HG03139 (cell line): ENCODE measurements around the gene NTM.

Source experiments
- ATAC-seq: cut with Tn5 transposase; IDR thresholded peaks from one replicate; pipeline ENCODE4 v1.9.1; 2021; ENCODE audit not compliant: unreplicated experiment

Gene NTM

DNA sequence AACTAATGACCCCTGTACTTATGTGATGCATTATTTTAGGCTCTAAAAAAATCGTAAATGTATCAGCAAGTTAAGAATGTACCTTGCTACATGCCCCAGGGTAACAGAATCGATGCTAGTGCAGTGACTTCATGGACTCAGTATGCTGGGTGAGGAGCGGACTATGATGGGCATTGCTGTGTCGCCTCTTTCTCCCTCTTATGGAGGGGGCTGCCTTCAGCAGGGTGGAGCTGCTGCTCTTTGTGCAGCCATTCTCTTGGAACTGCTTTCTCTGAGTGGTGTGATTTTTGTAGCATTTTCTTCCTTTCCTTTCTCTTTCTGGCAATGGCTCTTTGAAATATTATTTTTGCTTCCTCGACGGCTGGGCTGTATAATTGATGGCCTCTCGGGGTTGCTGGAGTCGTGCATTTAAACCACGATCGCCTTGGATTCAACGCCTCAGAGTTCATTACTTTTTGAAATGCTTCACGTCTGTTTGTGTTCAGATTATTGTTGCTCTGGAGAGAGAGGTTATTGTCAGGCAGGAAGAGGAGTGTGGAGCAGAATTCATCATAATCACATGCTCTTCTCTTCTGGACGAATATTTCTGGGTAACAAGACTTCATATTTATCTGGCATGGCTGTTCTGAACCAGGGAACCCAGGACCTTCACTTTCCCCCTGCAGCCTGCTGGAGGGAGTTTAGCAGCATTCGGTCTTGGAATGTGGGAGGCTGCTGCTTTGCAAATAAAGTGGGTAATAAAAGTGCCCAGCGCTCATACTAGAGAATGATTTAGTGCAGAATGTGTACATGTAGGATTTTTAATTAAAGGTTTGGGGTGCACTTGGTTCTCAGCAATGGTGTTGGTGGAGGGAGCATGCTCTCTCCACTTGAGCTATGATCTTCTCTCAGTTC, 804.2 kb downstream of the NTM start:
- no peak for ATAC-seq

DNA sequence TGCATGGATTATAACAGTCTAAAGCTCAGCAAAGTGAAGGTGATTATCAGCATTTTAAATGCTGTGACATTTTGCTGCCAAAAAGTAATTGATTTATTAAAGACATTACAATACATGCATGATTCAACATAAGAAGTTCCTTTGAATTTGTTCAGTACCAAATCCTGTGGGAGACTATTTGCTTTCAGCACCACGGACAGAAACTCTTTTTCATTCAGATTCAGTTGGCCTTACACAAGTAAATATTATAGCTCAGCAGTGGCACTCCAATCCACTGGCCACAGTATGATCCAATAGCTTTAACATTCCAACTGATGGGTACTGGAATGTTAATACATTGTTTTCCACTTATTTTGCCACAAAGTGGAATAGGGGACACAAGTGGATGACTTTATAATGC, 806.7 kb downstream of the NTM start:
- ATAC-seq: no peak

DNA sequence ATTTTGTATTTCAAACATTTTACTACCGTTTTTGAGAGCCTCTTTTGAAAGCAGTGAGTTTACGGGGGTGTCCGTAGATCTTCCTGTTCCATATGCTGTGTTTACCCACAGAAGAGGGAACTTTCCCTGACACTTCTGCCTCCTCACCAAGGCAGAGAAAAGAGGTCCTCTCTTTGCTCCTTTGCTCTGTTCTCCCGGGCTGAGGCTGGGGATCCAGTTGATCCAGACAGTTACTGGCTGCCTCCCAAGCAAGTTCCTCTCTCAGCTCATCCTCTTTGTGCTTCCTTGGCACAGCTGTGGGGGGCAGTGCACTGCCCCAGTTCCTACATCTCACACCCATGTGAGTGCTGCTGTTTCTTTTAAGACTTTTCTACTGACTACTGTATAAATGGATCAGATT, 813.7 kb downstream of the NTM start:
- ATAC-seq: no peak

DNA sequence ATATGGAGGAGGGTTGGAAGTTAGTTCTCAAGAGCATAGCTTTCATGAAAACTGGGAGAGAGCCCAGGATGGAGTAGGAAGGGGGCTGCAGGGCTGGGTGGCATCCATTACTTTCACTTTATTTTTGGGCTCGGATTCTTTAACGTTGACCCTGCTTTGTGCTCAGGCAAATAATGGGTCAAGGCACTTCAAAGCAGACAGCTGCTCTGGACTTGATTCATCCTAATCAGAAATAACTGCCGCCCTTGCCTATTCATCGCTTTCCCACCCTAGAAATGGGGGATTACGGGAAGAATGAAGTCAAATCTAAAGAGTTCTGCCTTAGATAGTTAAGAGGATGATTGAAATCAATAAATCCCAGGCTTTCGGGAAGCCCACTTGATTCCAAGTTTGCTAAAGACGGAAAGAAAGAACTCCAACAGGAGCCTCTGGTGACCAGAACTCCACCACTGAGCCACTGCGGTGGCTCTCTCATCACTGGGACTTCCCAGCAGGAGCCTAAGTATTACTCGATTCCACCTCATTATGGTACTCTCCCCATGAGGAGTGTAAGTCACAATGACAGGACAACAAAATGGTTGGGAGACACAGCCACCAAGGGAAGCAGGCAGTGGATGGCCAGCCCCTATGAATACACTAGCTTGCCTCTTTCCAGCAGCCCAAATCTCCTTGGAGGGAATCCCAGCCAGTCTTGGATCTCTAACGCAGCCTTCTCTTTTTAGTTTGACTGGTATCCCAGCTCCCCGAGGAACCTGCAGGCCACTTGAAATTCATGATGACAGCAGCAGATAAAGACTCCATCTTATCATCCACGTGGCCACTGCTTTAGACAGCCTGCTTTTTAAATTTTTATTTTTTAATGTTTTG, 815.5 kb downstream of the NTM start:
- ATAC-seq: no peak

DNA sequence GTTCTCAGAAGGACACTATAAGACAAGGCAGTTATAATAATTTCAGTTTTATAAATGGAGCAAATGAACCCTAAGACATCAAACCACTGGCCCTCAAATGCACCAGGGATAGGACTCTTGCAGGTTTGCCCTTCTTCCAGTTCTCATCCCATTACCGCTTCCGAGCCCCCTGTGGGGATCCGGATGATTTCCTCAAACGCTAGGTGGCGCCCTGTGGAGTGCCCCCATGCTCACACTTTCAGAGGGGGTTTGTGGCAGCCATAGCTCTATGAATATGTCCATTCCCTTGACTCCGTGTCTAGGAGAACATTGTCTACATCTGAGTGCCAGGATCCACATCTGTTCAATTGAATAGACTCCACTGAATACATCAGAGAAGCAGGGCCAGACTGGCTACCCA, 816.3 kb downstream of the NTM start:
- no peak for ATAC-seq

DNA sequence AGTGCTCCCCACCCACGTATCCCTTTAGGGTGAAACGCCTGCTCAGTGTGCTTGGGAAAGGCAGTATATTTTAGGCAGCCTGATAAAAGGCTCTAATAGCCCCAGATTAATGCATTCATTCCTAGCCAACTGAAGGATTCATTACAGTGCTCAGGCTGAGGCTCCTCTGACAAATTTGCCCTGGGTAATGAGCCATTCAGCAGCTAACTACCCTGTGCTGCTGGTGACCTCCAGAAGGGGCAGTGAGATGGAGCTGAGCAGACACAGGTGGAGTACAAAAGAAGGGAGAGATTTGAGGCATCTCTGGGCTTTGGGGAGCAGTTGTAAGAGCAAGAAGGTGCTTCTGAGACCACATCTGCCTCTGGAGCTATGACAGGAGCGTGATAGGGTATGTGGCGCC, 817.0 kb downstream of the NTM start:
- ATAC-seq: no peak

DNA sequence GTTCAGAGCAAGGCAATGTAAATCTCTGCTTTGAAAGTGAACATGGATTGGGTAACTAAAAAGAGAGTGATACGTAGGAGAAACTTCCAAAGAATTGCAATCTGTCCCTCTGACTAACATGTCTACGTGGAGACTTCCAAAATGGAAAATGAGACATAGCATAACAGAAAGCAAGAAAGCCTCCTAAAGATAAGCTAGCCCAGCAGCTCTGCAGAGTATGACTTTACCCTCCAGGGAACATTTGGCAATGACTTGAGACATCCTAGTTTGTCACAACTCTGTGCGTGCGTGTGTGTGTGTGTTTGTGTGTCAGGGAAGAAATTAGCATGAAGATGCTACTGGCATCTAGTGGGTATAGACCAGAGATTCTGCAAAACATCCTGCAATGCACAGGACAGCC, 817.4 kb downstream of the NTM start:
- ATAC-seq: no peak

DNA sequence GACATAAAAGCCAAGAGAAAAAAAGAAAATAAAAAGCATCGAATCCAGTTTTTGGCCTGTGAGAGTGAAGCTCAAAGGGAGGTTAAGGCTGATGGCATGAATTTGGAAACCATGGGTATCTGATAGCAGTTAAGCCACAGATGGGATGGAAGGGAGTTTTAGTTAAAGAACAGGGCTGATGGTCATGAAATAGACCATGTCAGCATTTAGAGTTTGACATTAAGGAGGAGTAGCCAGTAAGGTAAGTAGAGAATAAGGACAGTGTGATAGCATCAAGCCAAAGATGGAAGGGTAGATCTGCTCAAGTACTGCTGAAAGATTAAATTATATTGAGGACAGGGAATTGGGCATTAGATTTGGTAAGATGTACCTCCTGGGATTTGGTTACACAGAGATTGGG, 826.5 kb downstream of the NTM start:
- ATAC-seq: no peak

DNA sequence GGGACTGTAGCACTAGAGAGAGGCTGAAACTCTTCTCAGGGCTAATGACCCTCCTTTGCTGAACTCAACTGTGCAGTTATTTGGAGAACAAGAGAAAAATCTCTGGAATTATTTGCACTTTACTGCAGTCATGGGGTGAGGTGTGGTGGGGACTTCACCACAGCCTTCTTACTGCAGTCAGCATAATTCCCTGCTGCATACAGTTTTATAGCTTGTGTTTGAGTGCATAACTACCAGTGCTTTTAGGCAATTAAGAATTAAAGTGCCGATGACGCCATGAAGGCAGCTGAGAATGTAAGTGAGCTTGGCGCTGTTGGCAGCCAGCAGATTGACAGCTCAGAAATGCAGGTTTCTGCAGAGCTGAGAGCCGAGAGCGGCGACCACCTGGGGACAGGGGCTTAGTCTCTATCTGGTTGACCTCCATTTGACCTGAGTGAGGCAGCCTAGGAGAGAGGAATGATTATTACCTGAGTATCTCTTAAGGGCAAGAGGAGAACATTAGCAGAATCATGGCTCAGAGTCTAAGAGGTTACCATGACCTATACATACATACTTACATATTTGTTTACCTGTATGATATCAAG, 830.0 kb downstream of the NTM start:
- ATAC-seq: no peak

DNA sequence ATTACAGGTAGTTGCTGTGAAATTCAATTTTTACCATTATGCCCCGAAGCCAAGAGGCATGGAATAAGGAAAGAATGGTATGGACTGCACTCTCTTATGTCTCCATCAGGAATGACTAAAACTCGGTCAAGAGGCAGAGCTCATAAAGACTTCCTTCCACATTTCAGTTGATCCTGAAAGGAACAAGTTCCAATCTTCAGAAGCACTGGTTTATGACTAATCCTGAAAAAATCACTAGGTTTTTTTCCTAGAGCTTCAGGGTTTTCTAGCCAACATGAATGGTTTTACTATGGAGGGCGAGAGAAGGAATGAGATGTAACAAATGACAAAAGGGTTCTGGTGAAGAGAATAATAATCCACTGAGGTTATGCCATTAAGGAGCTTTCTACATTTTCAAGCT, 832.2 kb downstream of the NTM start:
- ATAC-seq: no peak

DNA sequence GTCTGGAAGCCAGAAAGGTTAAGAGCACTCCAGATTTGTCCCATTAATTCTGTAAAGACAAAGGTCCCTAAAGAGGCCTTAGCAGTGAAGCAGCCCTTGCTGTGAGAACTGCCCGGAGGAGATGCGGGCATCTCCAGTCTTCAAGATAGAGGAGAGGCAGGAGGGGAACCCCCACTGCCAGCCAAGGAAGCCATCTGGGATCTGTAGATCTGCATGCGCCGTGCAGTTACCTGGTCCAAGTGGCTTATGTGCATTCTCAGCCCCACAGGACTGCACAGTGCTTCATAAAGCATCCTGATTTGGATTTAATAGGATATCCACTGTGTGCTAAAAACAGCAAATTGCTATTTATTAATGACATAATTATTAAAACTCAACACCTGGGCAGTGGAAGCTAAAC, 834.6 kb downstream of the NTM start:
- no peak for ATAC-seq

DNA sequence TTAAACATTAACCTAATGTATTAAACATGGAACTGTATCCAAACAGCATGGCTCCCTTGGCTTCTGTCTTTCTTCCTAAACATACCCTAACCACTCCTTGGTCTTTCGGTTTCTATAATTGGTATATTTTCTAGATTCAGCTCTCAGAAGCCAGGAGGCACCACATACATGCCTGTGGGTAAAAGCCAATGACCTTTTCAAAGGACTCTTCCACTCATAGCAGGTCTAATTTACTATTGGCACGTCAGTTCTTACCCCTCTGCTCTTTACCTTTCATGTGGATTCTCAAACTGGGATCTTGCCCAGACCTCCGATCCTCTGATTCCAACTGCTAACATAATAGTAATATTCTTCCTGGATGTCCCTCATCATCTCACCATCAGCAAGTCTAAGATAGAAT, 835.1 kb downstream of the NTM start:
- no peak for ATAC-seq

DNA sequence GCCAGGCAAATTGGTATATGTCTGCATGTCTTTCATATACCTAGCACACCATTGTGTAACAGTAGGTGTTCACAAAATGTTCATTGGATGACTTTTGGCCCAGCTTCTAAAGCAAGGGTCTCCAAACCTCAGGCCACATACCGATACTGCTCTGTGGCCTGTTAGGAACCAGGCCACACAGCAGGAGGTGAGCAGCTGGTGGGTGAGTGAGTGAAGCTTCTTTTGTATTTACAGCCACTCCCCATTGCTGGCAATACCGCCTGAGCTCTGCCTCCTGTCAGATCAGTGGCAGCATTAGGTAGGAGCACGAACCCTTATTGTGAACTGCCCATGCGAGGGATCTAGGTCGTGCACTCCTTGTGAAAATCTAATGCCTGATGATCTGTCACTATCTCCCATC, 836.6 kb downstream of the NTM start:
- ATAC-seq: no peak

DNA sequence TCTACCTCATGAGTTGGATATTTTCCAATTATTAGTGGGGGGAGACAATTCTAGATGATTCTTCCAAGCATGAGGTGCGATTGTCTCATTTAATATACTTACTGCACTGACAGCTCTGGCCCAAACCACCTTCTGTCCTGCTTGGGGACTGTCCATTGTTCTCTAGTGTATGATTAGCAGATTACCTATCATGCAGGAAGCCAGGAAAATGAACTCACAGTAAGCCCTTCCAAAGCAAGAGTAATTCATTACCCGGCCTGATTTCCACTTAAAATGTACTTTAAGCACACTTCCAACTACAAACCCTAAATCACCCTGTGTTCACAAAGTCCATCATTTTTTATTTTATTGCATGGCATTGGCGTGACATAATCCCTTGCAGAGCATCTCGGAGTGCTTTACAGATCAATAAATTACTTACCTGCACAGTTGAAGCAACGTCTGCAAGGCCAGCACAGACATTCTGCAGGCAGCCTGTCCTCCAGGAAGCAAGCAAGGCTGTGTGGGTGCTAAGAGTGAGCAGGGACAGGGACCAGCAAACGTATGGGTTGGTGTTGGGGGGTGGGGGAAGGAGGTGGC, 838.2 kb downstream of the NTM start:
- ATAC-seq: no peak

DNA sequence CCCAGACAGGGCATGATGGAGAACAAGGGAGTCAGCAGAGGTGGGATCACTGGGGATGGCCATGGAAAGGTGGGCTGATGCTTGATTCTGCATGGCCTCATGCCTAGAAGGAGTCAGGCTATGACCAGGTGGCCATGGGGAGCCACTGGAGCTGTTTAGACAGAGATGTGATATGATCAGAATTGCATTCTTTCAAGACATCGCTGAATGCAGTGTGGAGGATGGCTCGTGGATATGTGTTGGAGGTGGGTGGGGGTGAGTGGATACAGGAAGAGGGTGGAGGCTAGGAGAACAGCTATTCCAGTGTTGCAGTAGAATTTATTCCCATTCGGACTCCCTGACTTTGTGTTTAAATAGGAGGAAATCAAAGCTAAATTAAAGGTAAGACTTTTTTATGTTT, 841.1 kb downstream of the NTM start:
- ATAC-seq: no peak

DNA sequence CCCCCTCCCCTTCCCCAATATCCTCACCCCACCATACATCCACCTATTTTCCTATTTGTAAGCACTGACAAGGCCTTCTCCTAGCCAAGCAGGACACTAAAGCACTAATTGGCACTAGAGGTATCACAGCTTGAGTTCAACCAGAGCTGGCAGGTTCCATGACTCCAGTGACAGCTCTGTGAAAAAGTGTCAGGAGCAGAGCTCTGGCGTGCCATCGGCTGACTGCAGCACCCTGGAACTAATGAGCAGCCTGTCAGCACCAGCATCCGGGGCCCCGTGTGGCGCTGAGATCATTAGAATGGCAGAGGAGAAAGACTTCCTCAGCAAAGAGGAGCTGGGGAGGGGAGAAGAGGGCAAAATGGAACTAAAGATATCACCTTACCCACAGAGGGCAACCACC, 847.4 kb downstream of the NTM start:
- no peak for ATAC-seq

DNA sequence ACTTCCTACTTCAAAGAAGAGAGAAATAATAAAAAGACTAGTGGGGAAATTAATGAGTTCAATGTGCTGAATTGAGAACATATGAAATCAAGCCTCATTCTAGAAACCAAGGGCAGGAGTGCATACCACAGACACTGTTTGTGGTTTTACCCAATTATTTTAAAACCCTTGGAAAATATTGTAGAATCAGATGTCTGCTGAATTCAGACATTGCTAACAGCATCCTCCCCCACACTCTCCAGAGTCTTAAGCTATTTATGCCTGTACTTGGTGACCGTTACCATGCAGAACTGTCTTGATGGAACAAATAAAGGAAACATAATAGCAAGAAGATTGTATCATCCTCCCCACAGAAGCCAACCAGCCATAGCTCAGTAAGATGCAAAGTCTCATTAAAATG, 850.1 kb downstream of the NTM start:
- ATAC-seq: no peak

DNA sequence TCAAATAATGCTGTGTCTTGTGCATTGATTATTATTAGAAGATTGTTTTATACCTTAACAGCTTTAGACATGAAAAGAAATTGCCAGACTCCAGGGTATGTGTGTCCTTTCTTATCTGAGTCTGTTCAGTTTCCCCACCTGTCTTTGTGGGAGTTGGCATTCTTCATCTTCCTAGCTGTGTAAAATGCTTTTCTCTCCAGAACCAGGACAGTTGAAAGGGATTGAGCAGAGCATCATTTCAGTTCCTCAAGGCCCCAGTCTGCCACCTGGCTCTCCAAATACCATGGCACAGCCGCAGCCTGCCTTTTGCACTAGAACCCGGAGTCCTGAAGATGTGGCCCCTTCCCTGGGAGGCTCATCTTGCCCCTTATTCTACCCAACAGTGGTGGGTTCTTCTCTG, 851.9 kb downstream of the NTM start:
- ATAC-seq: no peak

DNA sequence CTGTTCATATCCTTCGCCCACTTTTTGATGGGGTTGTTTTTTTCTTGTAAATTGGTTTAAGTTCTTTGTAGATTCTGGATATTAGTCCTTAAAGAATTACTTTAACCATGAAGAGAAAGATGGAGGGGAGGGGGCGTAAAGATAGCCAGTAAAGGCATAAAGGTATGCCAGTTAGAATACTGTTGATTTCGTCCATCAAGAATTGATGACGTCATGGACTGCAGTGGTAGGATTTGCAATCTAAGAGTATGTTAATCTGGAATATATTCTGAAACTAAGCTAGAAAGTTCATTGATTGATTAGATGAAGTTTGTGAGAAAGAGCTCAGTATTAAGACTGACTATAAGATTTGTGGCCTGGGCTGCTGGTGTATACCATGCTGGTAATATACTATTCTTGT, 856.1 kb downstream of the NTM start:
- ATAC-seq: no peak

DNA sequence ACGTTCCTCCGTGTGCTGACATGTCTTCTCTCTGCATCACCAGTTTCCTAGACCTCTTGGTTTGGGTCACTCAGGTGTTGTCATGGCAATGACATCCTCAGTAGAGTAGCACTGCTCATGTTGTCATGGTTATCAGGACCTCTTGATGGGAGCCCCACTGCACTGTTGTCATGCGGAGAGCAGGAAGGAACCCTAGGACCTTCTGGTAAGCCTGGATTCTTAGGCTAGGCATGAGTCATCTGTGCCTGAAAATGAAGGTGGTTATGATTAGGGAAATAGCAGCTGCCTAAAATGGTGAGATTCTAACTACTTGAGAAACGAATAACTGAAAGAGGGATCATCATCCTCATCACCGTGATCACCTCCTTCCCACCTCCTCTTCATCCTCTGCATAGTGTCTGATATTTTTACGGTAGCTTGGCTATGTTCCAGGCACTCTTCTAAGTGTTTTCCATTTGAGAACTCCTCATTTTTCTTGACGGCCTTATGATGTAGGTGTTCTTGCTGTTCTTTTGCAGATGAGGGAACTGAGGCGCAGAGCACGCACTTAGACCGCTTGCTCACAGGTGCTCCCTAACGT, 858.4 kb downstream of the NTM start:
- ATAC-seq: no peak

DNA sequence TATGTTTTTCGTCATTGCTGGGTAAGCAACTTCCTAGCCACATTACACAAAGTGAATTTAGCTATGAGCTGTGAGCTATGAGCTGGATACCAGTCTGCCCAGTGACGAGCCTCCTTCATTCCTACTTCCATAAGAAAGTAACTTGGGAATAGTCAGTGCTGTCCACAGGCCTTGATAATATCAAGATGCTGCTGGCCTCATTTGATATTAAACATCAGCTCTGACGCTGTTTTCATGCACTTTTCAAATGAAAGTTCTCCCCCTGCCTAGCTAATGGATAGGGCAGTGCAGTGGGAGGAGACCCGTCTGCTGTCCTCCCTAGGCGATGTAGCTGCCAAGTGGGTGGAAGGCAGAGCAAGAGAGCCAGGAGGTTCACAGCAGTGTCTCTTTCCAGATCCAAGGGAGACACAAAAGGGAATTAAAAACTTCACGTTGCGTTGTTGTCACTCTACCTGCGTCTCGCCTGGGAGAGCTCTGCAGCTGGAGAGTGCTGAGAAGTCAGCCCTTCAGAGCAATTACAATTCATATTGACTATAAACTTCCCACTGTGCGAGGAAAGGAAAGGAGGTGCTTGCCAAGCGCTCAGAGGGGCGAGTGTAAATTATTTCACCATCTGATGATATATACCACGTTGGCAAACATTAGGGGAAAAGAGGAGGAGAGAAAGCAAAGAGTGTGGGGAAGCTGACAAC, 861.4 kb downstream of the NTM start:
- ATAC-seq: no peak
